Measurements from ENCODE around the gene ZNF664.

Gene ZNF664

DNA sequence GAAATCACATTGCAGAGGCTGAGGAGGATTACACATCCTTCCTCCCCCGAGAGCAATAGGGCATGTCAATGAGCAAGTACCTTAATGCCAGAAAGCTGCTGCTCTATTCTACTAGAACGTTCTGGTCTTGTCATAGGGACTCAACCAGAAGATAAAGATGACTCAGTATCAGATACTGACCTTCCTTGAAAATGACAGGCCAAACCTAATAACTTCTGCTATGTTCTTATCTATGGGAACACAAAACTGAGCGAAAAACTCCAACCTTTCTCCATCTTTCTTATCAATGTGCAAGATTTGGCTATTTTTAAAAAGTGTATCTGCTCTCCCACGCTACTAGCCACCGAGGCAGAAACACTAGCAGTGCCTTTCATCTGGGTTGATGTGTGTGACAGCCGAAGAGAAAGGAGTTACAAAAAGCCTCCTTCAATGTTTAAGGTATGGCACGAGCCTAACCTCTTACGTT, 5.9 kb upstream of the ZNF664 start:
- Histone ChIP-seq H3K9me3 (ENCODE audit: insufficient read depth, low read length, severe bottlenecking) (no peaks in the 10 kb centered on the region), H3K79me2 (ENCODE audit: insufficient read depth, low read length) (no peaks in the 10 kb centered on the region; the same call in 1 of the 2 replicates)

DNA sequence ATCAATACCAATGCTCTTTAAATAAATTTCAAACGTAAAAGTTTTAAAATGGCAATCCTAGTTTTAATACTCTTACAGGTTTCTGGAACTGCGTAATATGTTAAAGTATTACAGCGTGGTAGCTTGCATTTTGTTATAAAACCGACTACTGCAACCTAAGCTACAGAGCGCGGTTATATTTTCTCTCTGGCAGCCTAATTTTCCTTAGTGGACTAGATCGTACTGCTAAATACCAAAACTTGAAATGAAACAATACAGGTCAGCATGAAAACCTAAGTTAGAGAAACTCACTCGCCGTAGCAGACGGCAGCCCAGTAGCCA, 1.6 kb upstream of the ZNF664 start:
- Histone ChIP-seq H3K9ac (ENCODE audit: low read depth, low read length) (peak overlapping the region; percentile 66), H2AFZ (ENCODE audit: low read depth, low read length) (peak overlapping the region; percentile 69; the same call in 1 of the 2 replicates), H3K4me1 (ENCODE audit: insufficient read depth, low read length) (peaks cover 33% of the 10 kb centered on the region), H3K4me2 (ENCODE audit: insufficient read depth, low read length) (peak overlapping the region; percentile 72), H3K36me3 (ENCODE audit: insufficient read depth, low read length) (peaks cover 12% of the 10 kb centered on the region), H3K4me3 (ENCODE audit: low read depth in 1 of 2, low read length in 2 of 2) (peak overlapping the region; percentile 32 to 69; a peak in 3 of 4 replicates), H4K20me1 (ENCODE audit: insufficient read depth, low read length) (peaks cover 9% of the 10 kb centered on the region), H3K9me3 (ENCODE audit: insufficient read depth, low read length, severe bottlenecking) (no peaks in the 10 kb centered on the region), H3K79me2 (ENCODE audit: insufficient read depth, low read length) (peaks cover 32% of the 10 kb centered on the region), H3K27me3 (ENCODE audit: insufficient read depth, low read length, poor library complexity) (no peaks in the 10 kb centered on the region), H3K27ac (ENCODE audit: low read length) (no peak overlapping the region)
- no peak for DNase-seq
- ATAC-seq (ENCODE audit: insufficient read depth, low read depth), result no peak
- TF ChIP-seq EZH2 (IDR thresholded peaks at IDR 0.05; ENCODE audit: borderline replicate concordance, low read depth, low read length, severe bottlenecking), result no peak
- TF ChIP-seq, protein P1, sequence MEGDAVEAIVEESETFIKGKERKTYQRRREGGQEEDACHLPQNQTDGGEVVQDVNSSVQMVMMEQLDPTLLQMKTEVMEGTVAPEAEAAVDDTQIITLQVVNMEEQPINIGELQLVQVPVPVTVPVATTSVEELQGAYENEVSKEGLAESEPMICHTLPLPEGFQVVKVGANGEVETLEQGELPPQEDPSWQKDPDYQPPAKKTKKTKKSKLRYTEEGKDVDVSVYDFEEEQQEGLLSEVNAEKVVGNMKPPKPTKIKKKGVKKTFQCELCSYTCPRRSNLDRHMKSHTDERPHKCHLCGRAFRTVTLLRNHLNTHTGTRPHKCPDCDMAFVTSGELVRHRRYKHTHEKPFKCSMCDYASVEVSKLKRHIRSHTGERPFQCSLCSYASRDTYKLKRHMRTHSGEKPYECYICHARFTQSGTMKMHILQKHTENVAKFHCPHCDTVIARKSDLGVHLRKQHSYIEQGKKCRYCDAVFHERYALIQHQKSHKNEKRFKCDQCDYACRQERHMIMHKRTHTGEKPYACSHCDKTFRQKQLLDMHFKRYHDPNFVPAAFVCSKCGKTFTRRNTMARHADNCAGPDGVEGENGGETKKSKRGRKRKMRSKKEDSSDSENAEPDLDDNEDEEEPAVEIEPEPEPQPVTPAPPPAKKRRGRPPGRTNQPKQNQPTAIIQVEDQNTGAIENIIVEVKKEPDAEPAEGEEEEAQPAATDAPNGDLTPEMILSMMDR (IDR thresholded peaks at IDR 0.05; ENCODE audit: borderline replicate concordance, extremely low read depth, low read length, poor library complexity, severe bottlenecking), result no peak

More for the DNA sequence above, 5.9 kb upstream of the ZNF664 start:
- H3K36me3 ChIP-seq (ENCODE audit: insufficient read depth, low read length), result no peaks in the 10 kb centered on the region; the same call in 1 of the 2 replicates
- no peak overlapping the region for H3K9ac ChIP-seq (ENCODE audit: low read depth, low read length)
- H3K4me2 ChIP-seq (ENCODE audit: insufficient read depth, low read length), result no peak overlapping the region
- no peak overlapping the region for H3K4me3 ChIP-seq (ENCODE audit: low read depth in 1 of 2, low read length in 2 of 2)
- DNase-seq, result no peak
- H3K27ac ChIP-seq (ENCODE audit: low read length), result no peak overlapping the region
- peaks cover 12% of the 10 kb centered on the region for H3K4me1 ChIP-seq (ENCODE audit: insufficient read depth, low read length)
- no peak for TF ChIP-seq EZH2 (IDR thresholded peaks at IDR 0.05; ENCODE audit: borderline replicate concordance, low read depth, low read length, severe bottlenecking)
- TF ChIP-seq, protein P1 (IDR thresholded peaks at IDR 0.05; ENCODE audit: borderline replicate concordance, extremely low read depth, low read length, poor library complexity, severe bottlenecking), result no peak
- no peak for ATAC-seq (ENCODE audit: insufficient read depth, low read depth)
- no peaks in the 10 kb centered on the region for H3K27me3 ChIP-seq (ENCODE audit: insufficient read depth, low read length, poor library complexity)
- H4K20me1 ChIP-seq (ENCODE audit: insufficient read depth, low read length), result peaks cover 12% of the 10 kb centered on the region; the same call in 1 of the 2 replicates
- H2AFZ ChIP-seq (ENCODE audit: low read depth, low read length), result no peak overlapping the region

DNA sequence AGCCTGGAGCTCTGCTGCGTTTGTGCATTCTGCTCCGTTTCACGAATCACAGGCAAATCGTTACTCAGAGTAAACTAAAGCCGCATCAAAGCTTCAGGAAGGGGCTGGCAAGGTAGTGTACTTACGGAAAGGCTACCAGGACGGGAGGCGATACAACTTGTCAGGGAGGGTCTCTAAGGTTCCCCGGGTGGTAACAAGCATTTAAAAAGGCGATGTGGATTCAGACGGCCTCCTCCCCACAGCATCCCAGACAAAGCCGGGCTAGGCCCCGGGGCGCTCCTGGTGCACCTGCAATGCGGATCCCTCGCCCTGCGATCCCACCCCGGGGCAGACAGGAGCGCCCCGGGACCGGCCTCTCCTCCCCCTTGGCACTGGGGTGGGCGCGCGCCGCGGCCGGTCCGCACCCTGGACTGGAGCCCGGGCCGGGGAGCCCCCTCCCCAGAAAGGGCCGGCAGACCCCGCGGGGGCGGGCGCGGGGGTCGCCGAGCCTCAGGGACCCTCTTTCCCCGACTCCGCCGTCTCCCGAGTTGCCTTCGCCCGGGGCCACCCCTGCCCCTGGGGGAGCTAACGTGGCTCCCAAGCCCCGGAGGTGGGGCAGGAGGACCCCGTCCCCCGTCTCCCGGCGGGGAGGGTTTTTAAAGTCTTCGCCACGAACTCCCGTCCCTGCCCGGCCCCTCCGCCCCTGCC, 1.1 kb upstream of the ZNF664 start:
- Histone ChIP-seq H3K9ac (ENCODE audit: low read depth, low read length) (peak overlapping the region; percentile 66), H4K20me1 (ENCODE audit: insufficient read depth, low read length) (peaks cover 6% of the 10 kb centered on the region), H3K79me2 (ENCODE audit: insufficient read depth, low read length) (peaks cover 34% of the 10 kb centered on the region), H3K27ac (ENCODE audit: low read length) (no peak overlapping the region), H3K4me2 (ENCODE audit: insufficient read depth, low read length) (peak overlapping the region; percentile 72), H3K4me1 (ENCODE audit: insufficient read depth, low read length) (peaks cover 33% of the 10 kb centered on the region), H3K9me3 (ENCODE audit: insufficient read depth, low read length, severe bottlenecking) (no peaks in the 10 kb centered on the region), H2AFZ (ENCODE audit: low read depth, low read length) (peak overlapping the region; percentile 69), H3K27me3 (ENCODE audit: insufficient read depth, low read length, poor library complexity) (no peaks in the 10 kb centered on the region), H3K36me3 (ENCODE audit: insufficient read depth, low read length) (peaks cover 14% of the 10 kb centered on the region), H3K4me3 (ENCODE audit: low read depth in 1 of 2, low read length in 2 of 2) (peak overlapping the region; percentile 32 to 69; a peak in 3 of 4 replicates)
- TF ChIP-seq, protein P1 (IDR thresholded peaks at IDR 0.05; ENCODE audit: borderline replicate concordance, extremely low read depth, low read length, poor library complexity, severe bottlenecking), result no peak
- TF ChIP-seq EZH2 (IDR thresholded peaks at IDR 0.05; ENCODE audit: borderline replicate concordance, low read depth, low read length, severe bottlenecking), result no peak
- DNase-seq (peak; percentile 48), ATAC-seq (ENCODE audit: insufficient read depth, low read depth) (peak; percentile 37)

All from DND-41 (cell line).